GM18511 (cell line): ENCODE results near the gene AUTS2.

Experiments
- ATAC-seq: cut with Tn5 transposase; IDR thresholded peaks from one replicate; pipeline ENCODE4 v1.9.1; 2021; ENCODE audit warnings: mild to moderate bottlenecking, moderate library complexity; ENCODE audit not compliant: unreplicated experiment

AUTS2 gene

DNA sequence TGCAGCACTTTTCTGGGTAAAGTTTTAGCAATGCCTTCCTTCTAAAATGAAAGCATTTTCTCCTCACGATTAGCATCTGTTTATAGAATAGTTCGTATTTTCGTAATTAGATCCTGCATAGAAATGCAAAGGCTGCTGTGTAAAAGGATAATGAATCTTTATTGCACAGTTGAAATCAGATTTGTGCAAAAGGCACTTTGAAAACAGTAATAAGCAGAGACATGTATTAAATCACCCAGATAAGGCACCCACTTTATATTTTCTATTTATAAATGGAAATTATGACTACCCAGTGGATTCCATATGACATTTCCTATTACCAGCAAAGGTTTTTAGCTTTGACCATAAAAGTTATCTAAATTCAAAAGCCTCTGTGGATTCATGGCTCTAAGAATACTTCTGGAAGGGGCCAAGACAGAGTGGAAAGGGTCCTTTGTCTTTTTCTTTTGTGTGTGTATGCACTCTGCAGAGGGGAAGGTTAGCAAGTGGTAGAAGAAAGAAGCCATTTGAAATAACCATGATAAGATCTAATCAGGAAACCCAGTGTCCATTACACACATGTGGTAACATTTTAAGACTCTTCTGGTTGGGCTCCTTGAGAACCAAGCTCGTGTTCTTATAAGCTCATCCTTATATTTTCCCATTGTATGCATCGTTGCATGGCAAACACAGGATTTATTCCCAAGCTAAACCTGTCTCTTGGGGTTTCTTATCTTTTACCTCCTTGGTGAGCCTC, 612.1 kb downstream of the AUTS2 start:
- ATAC-seq, result no peak

DNA sequence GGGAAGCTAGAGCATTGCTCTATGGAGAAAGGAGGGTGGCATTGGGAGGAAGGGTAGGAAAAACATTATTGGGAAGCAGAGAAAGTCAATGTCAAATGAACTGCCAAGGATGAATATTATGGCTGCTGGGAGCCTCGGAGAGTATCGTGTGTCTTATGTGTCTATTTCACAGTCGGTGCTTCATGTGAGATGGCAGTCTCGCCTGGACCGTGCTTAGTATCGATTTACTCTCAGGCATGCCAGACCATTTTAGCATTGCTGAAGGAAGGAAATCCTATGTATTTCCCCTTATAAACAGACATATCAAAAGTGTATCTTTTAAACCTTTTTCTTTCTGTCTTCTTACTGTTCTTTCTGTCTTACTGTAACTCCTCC, 612.6 kb downstream of the AUTS2 start:
- no peak for ATAC-seq

DNA sequence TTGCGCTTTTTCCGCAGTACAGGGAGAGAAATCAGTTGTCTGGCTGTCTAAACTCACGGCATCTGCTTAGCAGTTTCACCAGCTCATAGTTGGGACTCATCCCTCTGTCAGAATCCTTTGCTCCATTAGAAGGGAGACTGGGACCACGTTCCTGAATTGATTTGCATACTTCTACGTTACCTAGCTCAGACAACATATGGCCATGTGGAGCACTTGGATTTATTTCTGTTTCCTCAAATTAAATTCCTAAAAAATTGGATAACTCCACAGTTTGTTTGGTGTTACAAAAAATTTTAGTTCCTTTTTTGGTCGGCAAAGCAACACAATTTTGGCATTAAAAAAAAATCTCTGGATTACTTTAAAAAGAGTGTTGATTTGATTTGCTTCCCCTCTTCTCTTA, 614.0 kb downstream of the AUTS2 start:
- ATAC-seq, result no peak

DNA sequence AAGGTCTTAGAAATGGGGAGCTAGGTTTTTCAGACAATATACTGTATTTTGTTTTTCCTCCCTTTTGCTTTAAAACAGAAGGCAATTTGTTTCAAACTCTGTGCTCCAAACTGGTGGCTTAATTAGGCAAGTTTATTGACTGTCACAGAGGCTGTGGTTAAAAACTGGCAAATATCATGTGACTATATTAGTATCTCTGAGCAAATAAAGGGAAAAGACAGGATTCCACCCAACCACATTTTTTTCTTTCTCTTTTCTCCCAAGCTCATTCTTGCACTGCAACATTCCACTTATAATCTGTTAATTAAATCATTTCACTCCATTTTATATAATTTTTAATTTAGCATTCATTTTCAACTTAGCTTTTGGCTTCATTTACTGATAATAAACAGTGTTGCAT, 615.8 kb downstream of the AUTS2 start:
- ATAC-seq, result no peak

DNA sequence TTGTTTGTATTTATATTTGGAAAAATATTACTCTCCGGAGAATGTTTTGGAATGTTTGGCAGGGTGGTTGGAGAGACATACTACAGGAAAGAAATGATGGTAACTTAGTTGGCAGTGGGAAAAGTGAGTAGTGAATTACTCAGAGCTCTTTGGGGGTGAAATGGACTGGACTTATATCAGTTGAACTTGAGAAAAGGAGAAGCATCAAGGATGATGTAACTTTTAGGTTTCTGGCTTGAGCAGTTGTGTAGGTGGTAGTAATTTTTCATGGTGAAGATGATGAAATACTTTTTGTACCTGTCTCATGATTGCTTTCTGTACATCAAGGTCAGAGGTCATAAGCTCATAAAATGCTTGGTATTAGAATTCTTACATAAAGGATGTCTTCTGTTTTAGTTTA, 617.2 kb downstream of the AUTS2 start:
- no peak for ATAC-seq

DNA sequence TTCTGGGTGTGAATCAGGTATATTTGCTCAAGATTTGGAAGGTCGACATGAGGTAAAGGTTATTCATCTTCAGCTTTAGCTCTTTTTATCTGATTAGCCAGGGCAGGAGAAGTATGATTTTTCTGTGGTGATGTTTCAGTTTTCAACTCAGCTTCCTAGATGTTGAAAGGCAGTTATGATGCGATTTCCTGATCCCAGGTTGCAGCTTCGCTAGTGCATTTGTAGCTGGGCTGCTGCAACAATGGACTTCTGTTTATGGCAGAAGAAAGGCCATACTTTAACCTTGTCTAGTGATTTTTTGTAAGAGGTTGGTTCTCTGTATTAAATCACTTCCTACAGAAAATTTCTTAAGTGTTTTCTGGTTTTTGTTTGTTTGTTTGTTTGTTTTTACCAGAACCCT, 619.3 kb downstream of the AUTS2 start:
- no peak for ATAC-seq

DNA sequence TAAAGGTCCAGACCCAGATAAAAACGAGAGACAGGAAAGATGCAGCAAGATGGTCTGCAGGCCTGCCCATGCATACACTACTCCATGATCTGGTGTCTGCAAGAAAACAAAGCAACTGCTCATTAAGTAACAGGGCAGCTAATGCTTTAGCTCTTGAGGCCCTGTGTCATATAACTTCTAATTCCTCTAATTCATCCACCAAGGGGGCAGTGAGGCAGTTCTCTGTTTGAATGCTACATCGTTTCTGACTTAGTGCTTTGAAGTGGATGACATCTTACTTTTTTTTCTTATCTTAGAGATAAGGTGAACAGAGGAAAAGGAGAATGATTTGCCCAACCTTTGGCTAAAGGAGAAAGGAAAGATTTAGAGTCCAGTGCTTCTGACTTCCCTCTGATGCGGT, 619.7 kb downstream of the AUTS2 start:
- no peak for ATAC-seq

DNA sequence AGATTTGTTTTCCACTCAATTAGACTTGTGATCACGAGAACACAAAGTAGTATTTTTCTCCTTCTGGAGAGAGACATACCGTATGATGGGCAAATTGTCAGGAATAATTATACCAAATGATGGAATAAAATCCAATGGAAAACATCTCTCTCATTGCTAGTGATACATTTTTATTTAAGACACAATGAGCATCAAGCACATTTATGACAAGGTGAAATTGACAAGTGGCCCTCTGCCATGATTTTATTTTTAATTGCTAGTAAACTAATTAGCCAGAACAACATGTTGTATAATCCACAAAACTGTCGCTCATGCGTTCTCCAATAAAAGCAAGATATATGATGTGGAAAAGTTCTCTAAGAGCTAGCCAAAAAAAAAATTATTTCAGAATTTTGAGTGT, 620.8 kb downstream of the AUTS2 start:
- no peak for ATAC-seq

DNA sequence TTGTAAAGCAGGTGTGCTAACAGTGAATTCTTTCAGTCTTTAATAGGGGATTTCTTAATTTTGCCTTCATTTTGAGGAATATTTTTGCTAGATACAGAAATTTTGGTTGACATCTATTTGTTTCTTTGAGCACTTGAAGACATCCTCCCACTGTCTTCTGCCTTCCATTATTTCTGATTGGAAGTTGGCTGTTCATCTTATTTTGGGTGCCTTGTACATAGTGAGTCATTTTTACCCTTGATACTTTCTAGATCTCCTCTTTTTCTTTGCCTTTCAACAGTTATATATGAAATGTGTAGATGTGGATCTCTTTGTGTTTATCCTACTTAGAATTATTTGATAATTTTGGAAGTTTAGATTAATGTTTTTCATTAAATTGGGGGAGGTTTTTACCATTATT, 631.0 kb downstream of the AUTS2 start:
- ATAC-seq, result no peak

DNA sequence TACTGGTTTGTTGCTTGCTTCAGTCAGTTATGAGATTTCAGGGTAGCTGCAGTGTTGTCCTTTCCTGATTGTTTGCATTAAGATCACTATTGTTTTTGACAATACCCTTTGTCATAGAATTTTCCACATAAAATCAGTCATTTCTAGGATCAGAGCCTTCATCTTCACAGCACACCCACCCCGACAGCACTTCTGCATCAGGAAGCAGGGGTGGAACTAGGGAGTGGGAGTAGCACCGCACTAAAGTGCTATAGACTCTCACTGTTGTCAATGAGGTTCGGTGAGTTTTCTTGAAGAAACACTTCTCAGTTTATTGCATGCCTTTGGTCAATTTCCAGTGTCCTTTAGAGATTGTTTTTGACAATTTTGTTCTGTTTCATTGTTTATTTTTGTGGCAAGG, 632.5 kb downstream of the AUTS2 start:
- no peak for ATAC-seq

DNA sequence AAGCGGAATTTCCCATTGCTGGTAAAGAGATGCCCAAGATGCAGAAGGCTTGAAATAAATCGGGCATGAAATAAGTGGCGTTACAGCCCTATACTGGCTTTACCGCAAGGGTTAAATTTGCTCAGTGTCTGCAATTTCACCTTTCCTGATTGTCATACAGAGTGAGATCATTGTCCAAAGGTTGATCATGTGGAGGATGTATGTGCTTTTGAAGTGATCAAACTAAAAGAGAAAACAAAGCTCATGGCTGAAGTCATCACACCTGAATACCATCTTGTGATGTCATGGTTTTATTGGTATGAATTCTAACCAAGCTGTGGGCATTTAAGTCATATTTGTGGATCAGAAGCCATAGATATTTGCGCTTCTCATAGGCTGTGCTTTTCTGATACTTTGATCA, 635.5 kb downstream of the AUTS2 start:
- no peak for ATAC-seq

DNA sequence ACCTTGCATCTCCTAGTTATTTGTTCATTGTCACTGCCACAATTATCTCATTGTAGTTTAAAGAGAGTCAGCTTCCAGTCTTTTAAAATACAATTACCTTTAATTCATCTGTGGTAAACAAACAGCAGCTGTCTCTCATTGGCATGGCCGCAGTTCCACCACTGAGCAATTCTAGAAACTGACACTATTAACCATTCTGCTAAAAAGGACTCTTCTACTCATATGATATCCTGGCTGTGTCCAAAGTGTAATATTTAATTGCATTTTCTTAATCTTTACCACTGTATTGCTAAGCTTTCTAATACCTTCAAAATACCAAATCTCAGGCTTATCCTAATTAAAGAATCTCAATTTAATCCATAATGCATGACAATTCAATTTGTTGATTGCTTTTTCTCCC, 639.0 kb downstream of the AUTS2 start:
- ATAC-seq, result no peak

DNA sequence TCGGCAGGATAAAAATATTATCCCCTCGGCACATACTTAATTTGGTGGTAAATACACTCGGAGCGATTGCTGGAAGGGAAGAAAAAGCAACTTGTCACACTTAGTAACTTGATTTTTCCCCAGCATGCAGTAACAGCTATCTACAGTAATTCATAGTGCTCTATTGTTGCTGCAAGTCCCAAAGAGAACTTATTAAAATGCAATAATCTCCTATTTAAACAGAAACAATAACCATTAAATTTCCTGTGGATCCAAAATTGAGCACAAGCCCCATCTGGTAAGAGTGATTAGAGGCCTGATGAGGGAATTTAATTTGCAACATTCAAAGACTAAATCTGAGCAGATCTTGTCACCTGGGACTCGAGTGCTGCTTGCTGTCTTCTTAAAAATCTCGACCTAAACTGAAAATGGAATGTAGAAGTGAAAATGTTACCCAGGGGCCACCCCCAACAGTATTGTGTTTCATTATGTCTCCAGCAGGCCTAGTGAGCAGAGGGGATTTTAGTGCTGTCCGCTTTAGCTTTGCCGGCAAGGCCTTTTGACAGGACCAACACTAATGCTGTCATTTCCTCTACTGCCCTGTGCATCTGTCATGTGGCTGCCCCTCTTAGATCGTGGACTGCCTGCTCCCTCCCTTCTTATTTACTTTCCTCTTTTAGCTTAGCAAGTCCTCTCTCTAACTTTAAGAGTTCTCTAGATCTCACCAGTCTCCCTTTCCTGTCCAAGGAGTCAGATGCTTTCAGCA, 639.7 kb downstream of the AUTS2 start:
- ATAC-seq, result peak; percentile 99

DNA sequence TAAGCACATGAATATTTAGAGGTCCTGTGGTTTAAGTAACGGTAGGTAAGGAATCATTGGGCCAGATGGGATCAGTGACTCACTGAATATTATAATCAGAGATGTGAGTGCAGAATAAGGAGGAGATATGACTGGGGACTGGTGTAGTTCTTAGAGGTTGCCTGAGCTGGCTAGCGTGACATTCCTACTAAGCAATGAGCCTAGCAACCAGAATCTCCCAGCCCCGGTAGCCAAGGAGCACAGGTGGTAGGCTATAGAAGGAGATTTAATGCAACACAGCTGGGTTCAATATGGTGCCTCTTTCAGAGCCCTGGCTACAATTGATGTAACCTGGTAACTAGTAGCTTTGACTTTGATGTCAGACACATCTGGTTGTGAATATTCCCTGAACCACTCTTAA, 641.6 kb downstream of the AUTS2 start:
- ATAC-seq, result no peak

DNA sequence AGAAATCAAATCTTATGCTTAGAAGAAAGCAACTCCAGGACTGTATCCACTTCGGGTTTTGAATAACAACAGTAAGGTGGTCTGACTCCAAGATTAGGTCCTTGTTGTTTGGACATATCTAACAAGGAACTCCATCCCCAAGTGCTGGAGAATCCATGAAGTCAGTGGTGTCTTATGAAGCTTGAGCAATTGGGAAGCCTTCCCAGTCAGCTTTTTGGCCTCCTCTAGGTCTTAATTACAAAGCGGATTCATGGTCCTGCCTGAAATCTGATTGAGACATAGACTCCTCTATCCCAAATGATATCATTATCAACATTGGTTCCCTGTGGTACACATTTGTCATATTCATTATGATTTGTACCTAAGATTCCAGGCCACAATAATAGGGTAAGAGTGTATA, 642.6 kb downstream of the AUTS2 start:
- no peak for ATAC-seq

DNA sequence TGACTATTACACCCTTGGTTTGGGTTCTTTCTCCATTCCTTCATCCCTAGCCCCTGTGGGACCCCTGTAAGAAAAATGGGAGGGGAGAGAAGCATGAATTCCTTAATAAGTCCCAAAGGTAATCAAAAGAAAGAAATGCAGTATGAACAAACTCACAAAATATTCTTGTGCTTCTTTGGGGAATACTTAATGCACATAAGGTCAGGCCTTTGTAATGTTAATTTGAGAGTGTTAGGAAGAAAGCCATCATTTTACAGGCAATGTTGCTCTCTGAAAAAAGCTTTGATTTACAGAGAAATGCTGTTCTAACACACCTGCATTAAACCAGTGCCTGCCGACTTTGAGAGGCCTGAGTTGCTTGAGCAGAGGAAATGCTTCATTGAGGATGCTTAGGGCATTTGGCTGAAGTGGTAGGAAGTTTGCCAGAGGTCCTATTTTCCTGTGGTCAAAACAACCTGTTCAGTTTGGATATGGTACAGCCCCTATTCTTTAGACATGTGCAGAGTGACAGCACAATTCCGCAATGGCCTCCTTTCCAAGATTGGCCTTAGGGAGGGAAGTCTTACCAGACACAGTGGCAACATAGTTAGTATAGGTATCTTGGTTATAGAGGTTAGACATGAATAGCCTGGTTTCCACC, 643.4 kb downstream of the AUTS2 start:
- no peak for ATAC-seq

DNA sequence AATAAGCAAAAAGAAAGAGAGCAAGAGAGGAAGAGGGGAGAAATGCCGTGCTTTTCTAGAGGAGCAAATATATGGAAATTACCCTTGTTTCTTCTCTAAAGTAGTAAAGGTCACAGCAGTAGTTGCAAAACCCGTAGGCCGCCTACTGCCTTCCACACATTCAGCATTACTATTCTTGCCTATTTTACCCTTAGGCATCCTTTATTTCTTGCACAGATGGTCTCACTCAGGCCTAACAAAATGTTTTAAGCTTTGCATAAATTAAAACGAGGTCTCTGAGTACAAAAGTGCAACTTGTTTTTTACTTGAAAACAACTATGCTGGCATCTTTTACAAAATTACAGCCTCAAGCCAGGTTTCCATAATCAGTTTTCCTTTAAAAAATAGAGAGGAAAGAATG, 644.6 kb downstream of the AUTS2 start:
- ATAC-seq, result no peak

DNA sequence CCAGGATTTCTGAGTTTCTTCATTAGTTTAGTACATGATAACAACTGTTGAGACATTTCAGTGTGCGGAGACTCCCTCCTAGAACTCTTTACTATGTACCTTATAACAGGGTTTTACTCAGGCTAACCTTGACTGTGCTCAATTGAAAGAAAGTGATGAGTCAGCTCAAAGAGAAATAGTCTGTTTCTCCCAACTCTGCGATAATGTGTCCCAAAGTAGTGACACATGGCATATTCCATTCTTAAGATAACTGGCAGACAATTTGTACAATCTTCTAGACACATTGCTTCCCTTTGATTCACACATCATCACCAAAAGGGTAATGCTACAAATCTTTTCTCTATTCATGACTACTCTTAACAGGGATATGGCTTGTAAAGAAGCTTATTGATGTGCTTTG, 645.2 kb downstream of the AUTS2 start:
- ATAC-seq, result no peak

DNA sequence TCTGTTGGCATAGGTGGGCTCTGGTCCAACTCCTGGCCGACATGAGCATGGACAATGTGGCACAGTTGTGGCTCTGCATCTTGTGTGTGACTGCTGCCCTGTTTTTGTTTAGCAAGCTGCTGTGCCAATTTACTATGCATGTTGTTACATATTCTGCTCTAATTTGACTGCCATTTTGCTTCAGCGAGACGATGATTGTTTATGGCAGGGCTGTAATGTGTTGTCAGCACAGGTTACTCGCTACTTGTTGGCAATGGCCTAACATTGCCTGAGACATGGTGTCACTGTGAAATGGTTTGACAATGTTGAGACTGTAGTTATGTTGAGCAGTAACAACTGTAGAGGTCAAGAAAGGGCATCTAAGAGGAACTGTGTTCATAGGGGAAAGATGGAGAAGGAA, 659.6 kb downstream of the AUTS2 start:
- ATAC-seq, result no peak

DNA sequence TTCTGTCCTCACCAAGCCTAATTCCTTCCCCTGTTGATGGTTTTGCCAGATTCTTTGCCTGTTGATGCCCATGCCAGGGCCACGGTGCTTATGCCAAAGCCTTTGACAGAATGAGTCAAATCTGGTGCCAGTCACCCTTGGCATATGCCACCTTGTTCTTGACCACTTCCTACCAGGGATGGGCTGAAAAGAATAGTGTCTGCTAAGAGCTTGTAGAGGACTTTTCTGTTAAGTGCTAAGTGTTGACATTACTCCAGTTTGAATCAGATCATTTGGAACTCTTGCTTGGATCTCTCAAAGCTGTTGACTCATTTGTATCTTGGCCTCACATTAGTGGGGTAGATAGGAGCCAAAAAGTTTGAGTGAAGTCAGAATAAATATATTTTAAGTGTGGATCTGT, 661.2 kb downstream of the AUTS2 start:
- ATAC-seq, result no peak

DNA sequence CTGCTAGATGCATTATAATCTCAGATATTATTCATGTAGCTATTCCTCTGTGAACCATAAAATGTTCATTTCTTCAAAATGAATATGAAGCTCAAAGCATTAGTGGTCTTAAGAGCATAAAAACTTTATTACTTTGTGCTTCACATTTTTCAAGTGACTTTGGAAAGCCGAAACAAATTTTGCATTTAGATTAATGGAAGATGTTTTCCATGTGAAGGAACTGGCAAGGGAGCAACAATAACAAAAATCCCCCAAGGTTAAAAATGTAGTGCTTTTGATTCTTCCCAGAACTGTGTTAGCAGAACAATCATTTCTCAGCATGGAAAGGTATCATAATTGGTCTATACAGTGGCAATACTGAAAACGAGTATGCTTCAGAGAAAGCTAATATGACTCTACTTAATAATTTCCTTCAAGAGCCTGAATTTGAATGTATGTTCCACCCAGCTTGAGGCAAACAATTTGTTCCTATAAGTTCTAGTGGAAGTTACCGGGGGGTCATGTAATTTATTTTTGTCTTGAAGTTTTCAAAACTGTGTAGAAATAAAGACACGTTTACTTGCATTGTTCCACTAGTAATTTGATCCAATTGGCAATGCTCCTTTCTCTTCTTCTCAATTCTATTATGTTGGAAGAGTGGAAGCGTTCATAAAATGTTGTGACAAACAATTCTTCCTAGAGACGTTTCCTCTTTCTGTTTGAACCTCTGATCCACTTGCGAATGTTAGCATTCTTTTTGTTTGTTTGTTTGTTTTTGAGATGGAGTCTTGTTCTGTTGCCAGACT, 665.4 kb downstream of the AUTS2 start:
- no peak for ATAC-seq

DNA sequence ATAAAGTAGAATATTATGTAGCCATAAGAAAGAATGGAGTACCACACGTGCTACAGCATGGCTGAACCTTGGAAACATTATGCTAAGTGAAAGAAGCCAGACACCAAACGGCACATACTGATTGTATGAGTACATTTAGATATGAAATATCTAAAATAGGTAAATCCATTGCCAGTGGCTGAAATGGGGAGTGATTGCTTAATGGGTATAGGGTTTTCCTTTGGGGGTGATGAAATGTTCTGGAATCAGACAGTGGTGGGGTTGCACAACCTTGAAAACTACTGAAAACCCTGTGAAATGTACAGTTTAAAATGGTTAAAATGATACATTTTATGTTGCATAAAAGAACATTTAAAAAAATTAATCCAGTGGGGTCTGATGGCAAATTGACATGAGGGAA, 667.9 kb downstream of the AUTS2 start:
- no peak for ATAC-seq
